Stomach smooth muscle (tissue), 2 donors: ENCODE data around the gene PILRA.

Source experiments
- H3K27ac ChIP-seq: one replicate; pipeline ENCODE4 v1.7.0; 2013; ENCODE audit warnings: mild to moderate bottlenecking, low read length, inconsistent platforms
- H3K27me3 ChIP-seq, 2 donors: one replicate each; pipeline ENCODE4 v1.7.0; 2013; ENCODE audit warnings: low read length in 2 of 2; ENCODE audit not compliant: insufficient read depth in 2 of 2, control insufficient read depth in 1 of 2
- H3K36me3 ChIP-seq, 2 donors: one replicate each; pipeline ENCODE4 v1.7.0; 2013; ENCODE audit warnings: low read length in 2 of 2; ENCODE audit not compliant: control insufficient read depth in 2 of 2, insufficient read depth in 2 of 2
- H3K4me1 ChIP-seq: one replicate; pipeline ENCODE4 v1.7.0; 2013; ENCODE audit warnings: low read length; ENCODE audit not compliant: control insufficient read depth, insufficient read depth
- H3K4me3 ChIP-seq, 2 donors: one replicate each; pipeline ENCODE4 v1.7.0; 2013; ENCODE audit warnings: low read length in 2 of 2
- H3K9ac ChIP-seq, 2 donors: one replicate each; pipeline ENCODE4 v1.7.0; 2013; ENCODE audit warnings: low read length in 2 of 2, mild to moderate bottlenecking in 1 of 2
- H3K9me3 ChIP-seq, 2 donors: one replicate each; pipeline ENCODE4 v1.7.0; 2013; ENCODE audit warnings: low read length in 2 of 2; ENCODE audit not compliant: control insufficient read depth in 2 of 2
- donor health status: healthy.
- donor health status: Pancreatic carcinoma.

The PILRA gene

DNA sequence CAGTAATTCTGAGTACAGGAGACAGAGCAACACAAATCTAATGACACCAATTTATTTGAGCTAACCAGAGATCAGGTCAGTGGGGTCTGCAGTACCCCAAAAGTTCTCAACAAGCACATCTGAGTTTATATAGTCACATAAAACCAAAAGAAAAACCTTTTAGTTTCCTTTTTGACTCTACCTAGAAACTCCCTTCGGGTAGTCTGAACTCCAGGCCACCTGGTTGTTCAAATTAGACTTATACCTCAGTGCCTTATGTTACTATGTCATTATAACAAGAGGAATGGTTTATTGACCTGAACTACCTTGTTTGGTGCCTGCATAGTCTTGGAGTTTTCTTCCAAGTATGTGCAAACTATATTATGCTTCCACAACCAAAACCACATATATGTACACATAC is 40.6 kb downstream of the PILRA start:
- Histone ChIP-seq H3K4me1 (no peaks in the 10 kb centered on the region), H3K27ac (no peak overlapping the region), H3K27me3 (no peaks in the 10 kb centered on the region), H3K9ac (no peak overlapping the region), H3K9me3 (no peaks in the 10 kb centered on the region), H3K36me3 (no peaks in the 10 kb centered on the region), H3K4me3 (no peak overlapping the region)

DNA sequence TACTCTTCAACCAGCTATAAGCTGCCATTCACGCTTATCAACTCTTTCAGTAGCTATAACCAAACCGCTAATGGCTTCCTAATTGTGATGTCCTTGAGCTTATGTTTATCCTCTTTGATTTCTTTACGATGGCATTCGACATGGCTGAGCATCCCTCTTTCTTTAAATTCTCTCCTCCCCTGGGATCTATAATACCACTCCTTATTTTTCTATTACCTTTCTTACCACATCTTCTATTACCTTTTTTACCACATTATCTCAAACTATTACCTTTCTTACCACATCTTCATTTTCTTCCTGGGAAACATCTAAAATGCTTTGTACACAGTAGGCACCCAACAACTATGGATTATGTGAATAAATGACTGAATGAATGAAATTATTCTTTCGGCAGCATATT is 42.2 kb downstream of the PILRA start:
- no peak overlapping the region for H3K9ac ChIP-seq
- H3K4me3 ChIP-seq, result no peak overlapping the region
- no peaks in the 10 kb centered on the region for H3K27me3 ChIP-seq
- no peaks in the 10 kb centered on the region for H3K4me1 ChIP-seq
- no peaks in the 10 kb centered on the region for H3K36me3 ChIP-seq
- H3K27ac ChIP-seq, result no peak overlapping the region
- H3K9me3 ChIP-seq, result no peaks in the 10 kb centered on the region

DNA sequence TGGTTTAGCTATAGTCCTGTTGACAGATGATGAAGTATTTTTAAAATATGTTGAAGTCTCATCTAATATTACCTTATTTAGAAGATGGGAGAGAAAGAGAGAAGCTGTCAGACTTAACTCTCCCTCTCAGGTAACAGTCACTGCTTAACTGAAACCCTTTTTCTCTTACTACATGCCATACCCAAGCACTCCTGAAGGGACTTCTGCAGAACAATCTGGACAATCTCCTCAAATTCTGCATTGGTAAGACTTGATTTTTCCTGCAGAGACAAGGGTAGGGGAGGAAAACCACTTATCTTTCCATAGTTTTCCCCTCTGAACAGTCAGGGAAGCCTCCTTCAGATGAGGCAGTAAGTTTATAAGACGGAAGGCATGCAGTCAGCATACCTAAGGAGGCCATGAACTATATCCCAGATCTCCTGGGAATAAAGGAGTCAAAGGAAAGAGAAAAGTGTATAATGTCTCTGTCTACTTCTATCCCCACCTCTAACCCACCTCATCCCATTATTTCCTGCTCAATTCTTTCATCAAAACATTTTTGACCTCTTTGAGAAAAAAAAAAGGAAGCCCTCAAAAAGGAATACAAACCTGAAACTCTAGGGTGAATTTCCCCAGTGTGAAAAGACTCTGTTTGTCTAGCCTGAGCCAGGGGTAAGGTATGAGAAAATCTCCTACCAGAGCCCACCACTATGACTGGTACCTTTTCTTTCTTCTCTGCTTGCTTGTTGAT is 45.8 kb downstream of the PILRA start:
- Histone ChIP-seq H3K27ac (no peak overlapping the region), H3K9ac (no peak overlapping the region)

DNA sequence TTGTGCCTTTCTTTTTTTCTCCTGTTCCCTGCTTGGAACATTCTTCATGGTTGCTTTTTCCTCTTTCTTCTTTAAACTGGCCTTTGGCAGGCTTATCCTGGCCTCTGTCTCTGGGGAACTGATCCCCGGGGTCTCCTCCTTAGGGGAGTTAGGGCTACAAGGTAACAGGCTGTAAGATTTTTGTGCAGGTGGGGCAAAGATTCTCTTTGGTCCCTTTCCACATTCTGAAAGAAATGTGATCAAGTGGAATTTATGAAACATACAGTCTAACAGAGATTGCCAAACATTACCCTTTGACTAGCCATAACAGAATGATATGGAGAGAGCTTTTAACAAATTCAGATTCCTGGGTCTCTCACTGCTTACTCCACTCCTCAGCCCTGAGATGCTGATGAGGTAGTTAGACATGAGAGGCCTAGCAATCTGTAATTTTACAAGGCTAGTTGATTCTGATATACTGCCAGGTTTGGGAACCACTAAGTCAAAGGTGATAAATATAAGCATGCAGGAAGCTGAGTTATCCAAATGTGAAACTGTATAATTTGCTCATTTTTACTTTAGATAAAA is 46.5 kb downstream of the PILRA start:
- H3K4me3 ChIP-seq, result no peak overlapping the region
- H3K9me3 ChIP-seq, result no peaks in the 10 kb centered on the region
- no peak overlapping the region for H3K27ac ChIP-seq
- no peaks in the 10 kb centered on the region for H3K27me3 ChIP-seq
- H3K36me3 ChIP-seq, result no peaks in the 10 kb centered on the region
- H3K9ac ChIP-seq, result no peak overlapping the region
- no peaks in the 10 kb centered on the region for H3K4me1 ChIP-seq

More for the DNA sequence above, 45.8 kb downstream of the PILRA start:
- no peaks in the 10 kb centered on the region for H3K27me3 ChIP-seq
- no peaks in the 10 kb centered on the region for H3K36me3 ChIP-seq
- H3K4me3 ChIP-seq, result no peak overlapping the region
- H3K4me1 ChIP-seq, result no peaks in the 10 kb centered on the region
- H3K9me3 ChIP-seq, result no peaks in the 10 kb centered on the region

DNA sequence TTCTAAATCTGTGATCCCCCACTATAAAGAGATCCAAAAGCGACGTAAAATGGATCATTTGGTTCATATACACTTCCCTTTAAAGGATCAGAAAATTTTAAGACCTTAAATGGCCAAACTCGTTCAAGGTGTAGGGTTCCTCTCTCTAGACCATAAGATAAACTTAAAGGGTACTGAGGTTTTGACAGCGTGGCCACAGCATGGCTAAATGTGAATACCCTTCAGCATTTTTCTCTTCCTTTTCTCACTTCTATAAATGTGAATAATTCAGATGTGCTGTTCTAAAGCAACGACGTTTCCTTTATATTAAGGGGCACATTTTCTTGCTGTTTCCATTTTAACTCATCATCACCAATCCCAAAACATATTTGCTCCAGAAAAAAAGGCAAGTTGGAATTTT is 50.0 kb downstream of the PILRA start:
- Histone ChIP-seq H3K4me1 (peaks cover 8% of the 10 kb centered on the region), H3K9ac (no peak overlapping the region), H3K4me3 (no peak overlapping the region), H3K27me3 (no peaks in the 10 kb centered on the region), H3K27ac (no peak overlapping the region), H3K9me3 (no peaks in the 10 kb centered on the region), H3K36me3 (no peaks in the 10 kb centered on the region)

DNA sequence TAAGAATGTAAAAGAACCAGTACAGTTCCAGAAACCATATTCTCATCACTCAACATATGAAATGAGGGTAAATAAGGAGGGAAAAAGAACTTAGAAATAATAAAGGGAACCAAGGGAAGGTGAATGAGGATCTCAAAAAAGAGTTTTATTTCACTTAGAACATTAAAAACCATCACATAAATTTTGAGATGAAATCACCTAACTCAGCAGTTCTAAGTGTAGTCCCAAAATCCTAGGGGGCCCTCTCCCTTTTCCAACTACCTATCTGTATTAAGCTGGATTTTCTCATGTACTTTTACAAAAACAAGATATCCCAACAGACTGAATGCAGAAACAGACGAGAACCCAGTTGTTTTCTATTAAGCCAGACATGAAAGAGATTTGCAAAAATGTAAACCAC is 52.1 kb downstream of the PILRA start:
- Histone ChIP-seq H3K9ac (no peak overlapping the region), H3K27me3 (no peaks in the 10 kb centered on the region), H3K27ac (no peak overlapping the region), H3K36me3 (no peaks in the 10 kb centered on the region), H3K9me3 (no peaks in the 10 kb centered on the region), H3K4me1 (peaks cover 8% of the 10 kb centered on the region), H3K4me3 (no peak overlapping the region)

DNA sequence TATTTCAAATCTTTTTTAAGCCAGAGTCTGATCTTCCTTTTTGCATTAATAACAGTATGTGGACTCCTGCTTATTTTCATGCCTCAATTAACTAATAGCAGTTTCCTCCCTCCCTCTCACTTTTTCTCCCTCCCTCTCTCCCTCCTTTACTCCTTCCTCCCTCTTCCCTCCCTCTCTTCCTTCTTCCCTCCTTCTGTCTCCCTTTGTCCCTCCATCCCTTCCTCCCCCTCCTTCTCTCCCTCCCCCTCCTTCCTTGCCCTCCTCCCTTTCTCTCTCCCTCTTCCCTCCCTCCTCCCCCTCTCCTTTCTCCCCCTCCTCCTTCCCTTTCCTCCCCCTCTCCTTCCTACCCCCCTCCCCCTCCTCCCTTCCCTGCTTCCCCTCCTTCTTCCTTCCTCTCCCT is 53.2 kb downstream of the PILRA start:
- Histone ChIP-seq H3K9ac (no peak overlapping the region), H3K27me3 (no peaks in the 10 kb centered on the region), H3K27ac (no peak overlapping the region), H3K4me3 (no peak overlapping the region), H3K9me3 (no peaks in the 10 kb centered on the region), H3K4me1 (peaks cover 20% of the 10 kb centered on the region), H3K36me3 (peaks cover 0 to 2% of the 10 kb centered on the region in 2 donors)

DNA sequence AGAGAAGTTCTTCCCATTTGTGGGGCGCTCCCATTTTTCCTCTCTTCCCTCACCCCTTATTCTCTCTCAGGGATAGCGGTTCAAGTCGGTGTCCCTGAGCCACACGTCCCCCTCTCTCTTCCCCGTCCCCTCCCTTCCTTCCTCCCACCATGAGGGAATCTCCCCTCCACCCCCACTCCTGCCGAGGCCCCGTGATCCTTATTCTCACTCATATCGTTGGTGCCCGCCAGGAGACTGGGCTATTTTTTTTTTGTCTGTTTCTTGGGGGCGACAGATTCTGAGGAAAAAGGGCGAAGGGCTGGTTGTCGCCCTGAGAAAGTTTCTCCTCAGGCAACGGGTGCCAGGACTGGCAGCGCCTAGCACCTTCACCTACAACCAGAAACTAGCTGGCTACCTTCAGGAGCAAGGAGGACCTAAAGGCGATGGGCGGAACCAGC is 54.5 kb downstream of the PILRA start:
- Histone ChIP-seq H3K9ac (peak overlapping the region in 1 of 2 donors; percentile 92), H3K27me3 (no peaks in the 10 kb centered on the region), H3K27ac (peak overlapping the region; percentile 100), H3K36me3 (peaks cover 1 to 5% of the 10 kb centered on the region in 2 donors), H3K9me3 (no peaks in the 10 kb centered on the region), H3K4me1 (peaks cover 29% of the 10 kb centered on the region), H3K4me3 (peak overlapping the region; percentile 69 to 88)

DNA sequence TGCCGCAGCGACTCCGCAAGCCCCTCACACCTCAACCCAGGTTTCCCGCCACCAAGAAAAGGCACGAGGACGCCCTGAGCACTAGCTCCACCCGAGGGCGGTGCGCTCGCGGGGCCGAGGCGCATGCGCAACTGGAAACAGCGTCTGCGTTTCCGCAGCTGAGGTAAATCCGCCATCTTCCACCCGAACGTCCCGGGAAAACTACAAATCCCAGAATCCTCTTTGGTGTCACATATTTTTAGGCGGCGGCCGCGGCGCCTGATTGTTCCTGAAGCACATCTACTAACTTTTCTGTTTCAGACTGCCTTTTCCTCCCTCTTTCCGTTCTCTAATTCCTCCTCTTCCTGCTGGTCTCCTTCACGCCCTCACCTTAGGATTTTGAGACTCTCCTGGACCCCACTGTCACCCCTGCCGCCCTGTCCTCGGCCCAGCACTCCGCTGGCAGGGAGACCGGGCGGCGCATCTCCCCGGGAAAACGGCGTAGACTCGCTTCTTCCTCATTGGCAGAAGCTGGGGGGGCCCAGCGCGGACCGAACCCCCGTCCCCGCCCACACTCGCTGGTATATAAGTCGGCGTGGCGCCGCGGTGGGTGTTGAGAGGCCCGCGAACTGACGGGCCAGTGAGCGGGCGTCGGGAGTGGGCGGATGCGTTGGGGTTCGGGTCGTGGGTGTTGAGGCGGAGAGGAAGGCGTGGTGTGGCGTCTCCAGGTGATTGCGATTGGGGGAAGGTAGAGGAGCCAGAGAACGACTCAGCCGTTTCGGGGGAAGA is 55.1 kb downstream of the PILRA start, which contains the start of gene ZCWPW1:
Gene ZCWPW1, minus strand, starts transcription at position 505 of the 768 bp plus-strand sequence. CDS start 8,054 bp downstream, outside the sequence.
- H3K4me3 ChIP-seq, result peak within 1 kb of the TSS; percentile 69 to 88
- no peaks in the 10 kb centered on the region for H3K9me3 ChIP-seq
- H3K4me1 ChIP-seq, result peaks cover 32% of the 10 kb centered on the region
- H3K27me3 ChIP-seq, result no peaks in the 10 kb centered on the region
- peak within 1 kb of the TSS; percentile 92 to 98 for H3K9ac ChIP-seq
- H3K27ac ChIP-seq, result peak within 1 kb of the TSS; percentile 100
- peaks cover 7 to 11% of the 10 kb centered on the region in 2 donors for H3K36me3 ChIP-seq

DNA sequence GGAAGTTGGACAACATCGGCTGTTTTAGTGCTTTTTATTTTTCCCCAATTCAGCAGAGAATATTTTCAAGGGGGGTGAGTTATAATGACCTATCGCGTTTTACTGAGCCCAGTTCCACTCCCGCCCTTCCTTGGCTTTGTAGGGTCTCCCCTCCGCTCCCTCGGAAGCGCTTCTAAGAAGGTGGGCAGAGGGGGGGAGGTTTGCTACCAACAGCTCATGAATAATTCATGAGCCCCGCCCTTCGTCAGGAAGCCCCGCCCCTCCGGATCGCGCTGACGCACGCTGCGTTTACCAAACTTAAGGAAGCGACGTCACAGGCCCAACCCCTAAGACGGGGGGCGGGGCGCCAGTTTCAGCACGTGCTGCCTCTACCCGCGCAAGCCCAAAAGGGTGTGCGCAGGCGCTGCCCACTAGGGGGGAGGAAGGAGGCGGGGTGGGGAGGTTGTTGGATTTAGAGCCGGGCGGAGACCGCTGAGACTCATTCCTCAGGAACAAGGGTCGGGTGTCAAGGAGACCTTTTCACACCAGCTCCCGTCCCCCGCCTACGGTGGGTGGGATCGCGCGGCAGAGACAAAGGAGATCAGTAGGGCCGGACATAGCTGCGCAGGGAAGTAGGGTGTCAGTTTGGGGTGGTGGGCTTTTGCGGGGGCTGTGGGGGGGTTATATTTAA is 55.8 kb downstream of the PILRA start:
- Histone ChIP-seq H3K9ac (peak overlapping the region; percentile 92 to 98), H3K4me1 (peaks cover 35% of the 10 kb centered on the region), H3K9me3 (no peaks in the 10 kb centered on the region), H3K4me3 (peak overlapping the region; percentile 69 to 88), H3K27me3 (no peaks in the 10 kb centered on the region), H3K36me3 (peaks cover 14 to 18% of the 10 kb centered on the region in 2 donors), H3K27ac (peak overlapping the region; percentile 100)
